GM18499 (cell line): Measurements from ENCODE around the gene SEZ6L.

Experiments used
- ATAC-seq: cut with Tn5 transposase; IDR thresholded peaks from one replicate; pipeline ENCODE4 v1.9.1; 2021; ENCODE audit warnings: moderate number of reproducible peaks; ENCODE audit not compliant: insufficient read depth, unreplicated experiment

SEZ6L gene

GRCh38 chr22:26172389-26172990 lies 3.2 kb downstream of the SEZ6L start:
- no peak for ATAC-seq

- no peak for ATAC-seq
These were observed 5.0 kb downstream of the SEZ6L start for GRCh38 chr22:26174280-26174679.

- ATAC-seq: no peak
These were observed 13.5 kb downstream of the SEZ6L start for GRCh38 chr22:26182723-26183122.

- no peak for ATAC-seq
These were observed 15.9 kb downstream of the SEZ6L start for GRCh38 chr22:26185190-26185589.

GRCh38 chr22:26188341-26188740 lies 19.1 kb downstream of the SEZ6L start:
- no peak for ATAC-seq

- no peak for ATAC-seq
These were observed 25.1 kb downstream of the SEZ6L start for GRCh38 chr22:26194313-26194712.

GRCh38 chr22:26194877-26195276 lies 25.6 kb downstream of the SEZ6L start:
- ATAC-seq: no peak

GRCh38 chr22:26196657-26197056 lies 27.4 kb downstream of the SEZ6L start:
- no peak for ATAC-seq

GRCh38 chr22:26197425-26197824 lies 28.2 kb downstream of the SEZ6L start:
- no peak for ATAC-seq

GRCh38 chr22:26199665-26200064 lies 30.4 kb downstream of the SEZ6L start:
- no peak for ATAC-seq

GRCh38 chr22:26202280-26202924 lies 33.1 kb downstream of the SEZ6L start:
- ATAC-seq: no peak

GRCh38 chr22:26205494-26205893 lies 36.2 kb downstream of the SEZ6L start:
- ATAC-seq: no peak

- ATAC-seq: no peak
These were observed 41.1 kb downstream of the SEZ6L start for GRCh38 chr22:26210334-26210733.

GRCh38 chr22:26213826-26214225 lies 44.6 kb downstream of the SEZ6L start:
- no peak for ATAC-seq

- ATAC-seq: no peak
These were observed 45.2 kb downstream of the SEZ6L start for GRCh38 chr22:26214466-26214865.

- ATAC-seq: no peak
These were observed 46.5 kb downstream of the SEZ6L start for GRCh38 chr22:26215736-26216135.

GRCh38 chr22:26225207-26225606 lies 55.9 kb downstream of the SEZ6L start:
- no peak for ATAC-seq

- ATAC-seq: no peak
These were observed 57.5 kb downstream of the SEZ6L start for GRCh38 chr22:26226538-26227297.

- ATAC-seq: no peak
These were observed 60.6 kb downstream of the SEZ6L start for GRCh38 chr22:26229910-26230309.

GRCh38 chr22:26234296-26234695 lies 65.0 kb downstream of the SEZ6L start:
- ATAC-seq: no peak

GRCh38 chr22:26235792-26236487 lies 66.7 kb downstream of the SEZ6L start:
- no peak for ATAC-seq
